HPDE6-E6E7 (cell line): Measurements from ENCODE around the gene FHL5.
A peak's percentile ranks its signal among the peaks of the same experiment; 100 is the strongest.
"Not testable (repeated sequence)": the region's sequence is repeated elsewhere in the genome, so short reads cannot be mapped to it uniquely, and the experiment has no call there.

Source experiments
- DNase-seq: peaks from one replicate; pipeline ENCODE4 v3.0.0; 2011; ENCODE audit warnings: missing footprints; ENCODE audit errors: extremely low spot score

Gene FHL5

DNA sequence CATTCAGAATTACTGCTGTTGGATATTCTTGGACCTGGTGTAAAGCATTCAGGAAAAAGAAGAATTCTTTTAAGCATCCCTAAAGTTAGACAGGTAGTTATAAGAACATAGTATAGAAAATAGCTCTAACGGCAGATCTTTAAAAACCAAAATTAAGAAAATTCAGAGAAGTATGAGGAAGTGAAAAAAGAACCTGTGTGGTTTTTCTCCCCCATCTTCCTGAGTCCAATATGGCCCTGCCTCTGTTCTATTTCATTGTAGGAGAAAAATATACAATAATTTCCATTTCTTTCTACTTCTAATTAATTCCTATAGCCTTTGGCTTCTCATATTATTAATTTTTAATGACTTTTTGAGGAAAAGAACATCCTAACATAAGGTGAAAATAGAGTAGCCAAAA is 47.1 kb downstream of the FHL5 start:
- no peak for DNase-seq

DNA sequence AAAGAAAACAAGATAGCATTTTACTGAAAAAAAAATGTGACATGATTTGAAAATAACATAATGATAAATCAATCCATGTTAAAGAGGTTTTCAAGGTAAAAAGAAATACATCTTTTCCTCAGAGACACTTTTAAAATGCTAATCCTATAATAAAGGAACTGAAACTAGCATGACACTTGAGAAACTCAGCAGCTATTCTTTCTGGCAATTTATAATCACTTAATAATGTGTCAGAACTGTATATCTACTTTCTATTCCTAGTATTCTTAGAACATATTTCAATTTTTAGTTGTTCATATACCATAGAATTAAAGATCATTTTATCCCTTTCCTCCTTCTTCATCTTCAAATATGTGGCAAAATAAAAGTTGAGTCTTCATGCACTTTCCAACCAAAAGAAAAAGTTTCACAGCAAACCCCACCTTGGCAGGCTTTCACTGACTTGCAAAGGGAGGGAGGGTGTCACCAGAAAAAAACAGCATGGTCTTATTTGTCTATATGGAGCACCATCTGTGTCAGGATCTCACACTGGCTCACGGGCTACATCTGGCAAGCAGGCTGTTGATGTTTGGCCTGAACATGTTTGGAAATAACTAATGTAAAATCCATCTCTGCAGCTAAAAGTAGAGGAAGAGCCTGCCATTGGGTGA is 48.5 kb downstream of the FHL5 start:
- DNase-seq = no peak

DNA sequence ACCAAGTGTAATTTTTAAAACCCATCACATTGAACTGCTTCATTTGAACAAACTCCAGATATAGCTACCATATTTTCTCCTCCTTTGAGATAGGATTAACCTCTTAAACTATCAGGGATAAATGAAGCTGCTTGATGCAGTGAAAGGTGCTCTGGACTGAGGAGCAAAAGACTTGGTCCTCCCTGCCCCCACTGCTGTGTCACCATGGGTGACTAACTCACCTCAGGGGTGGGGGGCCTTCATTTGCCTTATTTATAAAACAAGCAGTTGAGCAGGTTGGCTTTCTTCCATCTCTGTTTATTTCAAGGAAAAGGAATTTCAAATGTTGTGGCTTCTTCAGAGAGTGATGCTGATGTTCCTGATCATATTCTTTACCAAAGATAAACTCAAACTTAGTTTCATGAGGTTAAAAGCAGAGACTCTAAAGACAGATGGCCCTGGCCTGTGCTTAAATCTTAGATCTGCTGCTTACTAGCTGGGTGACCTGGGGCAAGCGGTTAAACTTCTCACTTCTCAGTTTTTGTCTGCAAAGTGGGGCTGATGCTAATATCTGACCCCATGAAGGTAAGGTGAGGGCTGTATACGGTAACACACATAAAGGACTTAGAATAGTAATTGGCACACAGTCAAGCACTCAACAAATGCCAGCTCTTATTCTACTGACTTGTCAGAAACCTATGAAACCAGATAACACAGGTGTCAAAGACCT is 50.5 kb downstream of the FHL5 start:
- no peak for DNase-seq

DNA sequence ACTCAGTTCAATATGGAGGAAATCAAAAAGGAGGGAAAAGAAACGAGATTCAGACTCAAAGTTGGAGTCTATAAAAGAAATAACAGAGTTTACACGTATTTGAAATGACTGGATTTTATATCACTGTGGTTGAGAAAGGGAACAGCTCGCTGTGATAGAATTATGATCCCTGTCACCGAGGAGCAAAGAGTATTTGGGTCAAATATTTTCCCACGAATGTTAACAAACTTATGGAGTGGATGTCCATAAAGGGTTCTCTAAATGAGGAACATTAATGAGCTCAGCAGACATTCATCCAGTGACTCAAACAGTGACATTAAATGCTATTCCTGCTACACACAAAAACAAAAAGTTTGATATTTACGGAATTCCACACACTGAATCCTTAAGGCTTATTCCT is 57.9 kb downstream of the FHL5 start:
- no peak for DNase-seq

DNA sequence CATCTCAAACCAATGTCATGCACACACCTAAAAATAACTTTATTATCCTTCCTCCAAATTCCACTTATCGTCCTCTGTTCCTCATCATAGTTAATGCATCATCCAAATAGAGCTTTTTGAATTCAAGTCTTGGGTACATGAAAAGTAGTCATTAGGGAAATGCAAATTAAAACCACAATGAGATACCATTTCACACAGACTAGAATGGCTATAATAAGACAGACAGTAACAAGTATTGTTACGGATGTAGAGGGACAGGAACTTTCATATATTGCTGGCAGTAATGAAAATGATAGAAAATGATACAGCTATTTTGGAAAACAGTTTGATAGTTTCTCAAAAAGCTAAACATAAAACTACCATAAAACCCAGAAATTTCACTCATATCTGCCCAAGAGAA is 59.1 kb downstream of the FHL5 start:
- no peak for DNase-seq

DNA sequence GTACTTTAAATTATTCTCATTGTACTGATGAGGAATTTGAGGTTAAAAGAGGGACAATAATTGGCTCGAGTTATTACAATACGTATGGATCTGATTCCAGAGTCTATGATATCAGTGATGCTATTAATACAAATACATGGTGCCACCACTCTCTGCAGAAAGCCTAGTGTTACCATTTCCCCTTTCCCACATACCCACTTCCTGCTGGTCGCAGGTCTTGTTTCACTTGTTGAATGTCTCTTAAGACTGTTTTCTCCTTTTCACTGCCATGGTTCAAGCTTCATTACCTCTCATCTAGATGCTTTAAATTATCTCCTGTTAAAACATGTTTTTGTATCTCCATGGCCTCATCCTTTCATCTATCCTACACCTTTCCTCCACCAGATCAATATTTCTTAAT is 62.0 kb downstream of the FHL5 start:
- no peak for DNase-seq

DNA sequence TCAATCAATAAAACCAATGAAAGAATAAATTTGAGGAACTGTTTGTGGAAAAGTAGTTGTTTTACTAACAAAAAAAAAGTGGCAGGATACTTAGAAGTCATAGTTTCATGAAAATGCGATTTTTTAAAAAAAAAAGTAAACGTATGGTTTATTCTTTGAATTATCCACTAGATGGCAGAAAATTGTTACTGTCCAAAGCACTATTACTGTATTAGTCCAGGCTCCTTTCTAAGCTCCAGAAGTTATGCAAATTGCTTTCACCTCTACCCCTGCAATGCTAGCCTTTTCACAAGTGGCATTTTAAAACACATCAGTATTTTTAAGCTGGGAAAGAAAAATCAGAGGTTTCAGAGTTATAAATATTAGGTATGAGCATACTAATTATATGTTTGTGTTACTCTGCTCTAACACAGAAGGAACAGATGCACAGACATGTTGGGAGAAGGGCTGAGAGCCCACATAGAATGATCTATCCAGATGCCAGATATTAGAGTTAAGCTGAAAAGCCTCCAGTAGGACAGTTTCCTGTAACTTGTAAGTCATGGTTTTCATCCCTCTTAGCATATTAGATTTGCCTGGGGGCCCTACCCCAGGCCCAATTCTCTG is 63.9 kb downstream of the FHL5 start:
- peak; percentile 4 for DNase-seq

DNA sequence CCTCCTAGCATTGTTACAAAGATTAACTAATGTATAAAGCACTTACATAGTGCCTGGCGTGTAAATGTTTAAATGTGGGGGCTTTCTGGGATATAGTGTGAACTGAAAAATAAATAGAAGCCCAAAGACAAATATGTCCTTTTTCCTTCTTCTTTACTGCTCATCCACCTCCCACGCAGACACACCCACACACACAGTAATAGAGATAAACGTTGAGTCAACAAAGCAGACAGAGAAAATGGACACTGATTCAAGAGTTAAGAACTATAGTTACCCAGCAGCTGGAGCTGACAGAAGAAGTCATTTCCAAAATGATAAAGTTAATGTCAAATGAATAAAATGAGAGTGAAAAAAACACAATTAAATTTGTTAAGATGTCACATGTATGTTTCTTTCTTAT is 68.3 kb downstream of the FHL5 start:
- no peak for DNase-seq

DNA sequence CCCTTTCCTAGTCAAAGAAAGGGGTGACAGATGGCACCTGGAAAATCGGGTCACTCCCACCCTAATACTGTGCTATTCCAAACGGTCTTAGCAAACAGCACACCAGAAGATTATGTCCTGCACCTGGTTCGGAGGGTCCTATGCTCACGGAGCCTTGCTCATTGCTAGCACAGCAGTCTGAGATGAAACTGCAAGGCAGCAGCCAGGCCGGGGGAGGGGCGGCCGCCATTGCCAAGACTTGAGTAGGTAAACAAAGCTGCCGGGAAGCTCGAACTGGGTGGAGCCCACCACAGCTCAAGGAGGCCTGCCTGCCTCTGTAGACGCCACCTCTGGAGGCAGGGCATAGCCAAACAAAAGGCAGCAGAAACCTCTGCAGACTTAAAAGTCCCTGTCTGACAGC is 75.1 kb downstream of the FHL5 start:
- not testable (repeated sequence) for DNase-seq

DNA sequence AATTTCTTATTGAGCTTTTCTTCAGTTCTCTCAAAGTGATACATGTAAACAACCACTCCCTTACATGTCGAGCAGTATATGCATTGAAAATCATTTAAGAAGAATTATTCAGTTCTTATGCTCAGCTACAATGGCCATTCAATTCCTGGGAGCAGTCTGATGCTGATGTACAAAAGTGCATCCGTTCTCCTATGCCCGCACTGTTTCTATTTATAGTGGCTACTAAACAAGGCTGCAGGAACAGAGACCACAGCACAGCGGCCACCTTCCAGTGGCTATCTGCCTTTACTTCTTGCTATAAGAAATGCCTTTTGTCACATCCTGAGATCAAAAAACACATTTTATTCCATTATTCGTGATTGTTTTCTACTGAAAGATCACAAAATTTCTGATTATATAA is 82.2 kb downstream of the FHL5 start:
- no peak for DNase-seq

DNA sequence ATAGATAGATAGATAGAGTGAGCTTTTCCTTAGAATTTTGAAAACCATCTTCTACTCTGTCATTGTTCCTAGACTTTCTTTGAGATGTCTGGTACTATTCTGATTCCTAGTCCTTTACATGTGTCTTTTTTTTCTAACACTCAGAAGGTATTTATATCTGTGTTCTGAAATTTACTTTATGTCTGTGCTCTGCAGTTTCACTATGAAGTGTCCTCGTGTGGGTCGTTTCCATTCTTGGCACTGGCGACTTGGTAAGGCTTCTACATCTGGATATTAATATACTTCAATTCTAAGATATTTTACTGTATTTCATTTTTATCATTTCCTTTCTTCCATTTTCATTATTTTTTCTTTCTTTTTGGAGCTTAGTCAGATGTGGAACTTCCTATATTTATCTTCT is 87.0 kb downstream of the FHL5 start:
- DNase-seq = no peak

DNA sequence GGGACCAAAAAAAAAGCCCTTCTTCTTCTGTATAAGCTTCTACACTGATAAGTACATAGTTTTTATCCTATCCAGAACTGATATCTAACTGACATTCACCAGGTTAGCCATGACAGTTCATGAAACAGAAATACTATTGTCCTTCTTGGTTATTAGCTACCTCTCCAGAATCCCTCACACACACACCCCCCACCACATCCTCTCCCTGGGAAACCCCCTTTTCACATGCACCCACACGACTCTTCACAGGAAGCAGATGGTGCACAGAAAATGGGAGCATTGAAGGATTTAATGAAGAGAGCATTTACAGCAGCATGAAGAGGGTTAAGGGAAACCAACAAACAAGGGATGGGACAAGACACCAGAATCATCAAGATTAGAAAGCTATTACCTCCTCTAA is 88.9 kb downstream of the FHL5 start:
- DNase-seq = no peak

DNA sequence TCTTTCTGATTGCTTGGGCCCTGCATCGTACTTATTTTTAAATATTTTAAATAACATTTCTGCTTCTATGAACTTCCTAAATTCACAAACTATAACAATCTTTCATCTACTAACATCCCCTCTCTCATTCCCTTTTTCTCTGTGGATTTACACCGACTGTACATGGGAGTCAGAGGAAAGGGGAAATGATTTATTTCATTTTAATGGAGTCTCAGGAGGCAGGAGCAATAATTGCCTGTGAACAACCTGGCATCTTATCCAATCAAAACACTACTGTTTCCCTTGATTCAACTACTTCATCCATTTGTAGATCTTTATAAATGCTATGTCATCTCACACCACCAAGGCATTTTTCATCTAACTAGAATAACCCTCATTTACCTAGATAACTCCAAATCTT is 89.6 kb downstream of the FHL5 start:
- no peak for DNase-seq

DNA sequence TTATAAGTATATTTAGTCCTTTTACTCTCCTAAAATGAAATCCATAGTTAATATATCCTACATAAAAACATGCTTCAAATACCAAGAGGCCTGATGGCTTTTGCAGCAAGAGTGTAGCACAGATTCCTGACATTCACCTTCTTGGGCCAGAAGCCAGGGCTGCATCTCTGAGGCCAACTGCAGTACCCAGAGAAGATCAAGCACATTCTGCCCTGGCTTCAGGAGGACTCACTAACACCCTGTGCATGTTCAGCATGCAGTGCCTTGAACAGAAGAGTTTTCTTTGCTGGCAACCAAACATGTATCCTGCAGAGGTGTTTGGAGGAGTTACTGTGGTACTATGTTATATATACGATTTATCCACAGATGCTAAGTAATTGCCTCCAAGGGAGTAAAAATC is 90.3 kb downstream of the FHL5 start:
- DNase-seq = no peak

DNA sequence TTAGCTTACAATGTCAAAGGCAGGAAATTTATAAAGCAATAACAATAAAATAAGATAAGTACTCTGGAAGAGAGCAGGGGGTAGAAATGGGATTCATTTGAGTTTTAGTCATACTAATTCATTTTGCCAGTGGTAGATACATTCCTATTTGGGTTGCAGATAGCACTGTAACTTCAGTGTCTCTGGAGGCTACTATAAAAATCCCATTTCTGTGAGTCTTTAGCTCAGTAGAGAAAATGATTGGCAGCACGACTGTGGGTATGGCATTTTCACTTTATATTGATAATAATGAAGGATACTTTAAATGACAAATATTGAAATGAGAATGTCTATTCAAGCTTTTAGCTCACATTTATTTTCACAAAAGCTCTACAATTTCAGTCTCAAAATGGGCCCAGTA is 93.6 kb downstream of the FHL5 start:
- no peak for DNase-seq

DNA sequence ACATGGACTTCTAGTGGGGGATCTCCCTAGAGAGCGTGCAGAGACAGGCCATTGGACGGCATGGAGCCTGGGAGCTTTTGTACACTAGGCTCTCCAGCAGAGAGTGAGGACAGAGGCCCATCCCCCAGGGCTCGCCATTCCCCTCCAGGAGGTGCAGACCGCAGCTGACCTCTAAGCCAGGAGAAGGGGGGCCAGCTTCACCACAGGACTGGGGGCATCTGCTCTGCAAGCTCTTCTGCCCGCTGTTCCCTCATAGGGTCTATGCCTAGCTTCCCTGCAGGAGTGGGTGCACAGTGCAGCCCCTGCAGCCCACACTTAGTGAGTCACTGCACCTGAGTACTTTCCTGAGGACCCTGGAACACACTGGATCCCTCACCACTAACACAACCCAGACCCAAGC is 94.4 kb downstream of the FHL5 start:
- DNase-seq = no peak

DNA sequence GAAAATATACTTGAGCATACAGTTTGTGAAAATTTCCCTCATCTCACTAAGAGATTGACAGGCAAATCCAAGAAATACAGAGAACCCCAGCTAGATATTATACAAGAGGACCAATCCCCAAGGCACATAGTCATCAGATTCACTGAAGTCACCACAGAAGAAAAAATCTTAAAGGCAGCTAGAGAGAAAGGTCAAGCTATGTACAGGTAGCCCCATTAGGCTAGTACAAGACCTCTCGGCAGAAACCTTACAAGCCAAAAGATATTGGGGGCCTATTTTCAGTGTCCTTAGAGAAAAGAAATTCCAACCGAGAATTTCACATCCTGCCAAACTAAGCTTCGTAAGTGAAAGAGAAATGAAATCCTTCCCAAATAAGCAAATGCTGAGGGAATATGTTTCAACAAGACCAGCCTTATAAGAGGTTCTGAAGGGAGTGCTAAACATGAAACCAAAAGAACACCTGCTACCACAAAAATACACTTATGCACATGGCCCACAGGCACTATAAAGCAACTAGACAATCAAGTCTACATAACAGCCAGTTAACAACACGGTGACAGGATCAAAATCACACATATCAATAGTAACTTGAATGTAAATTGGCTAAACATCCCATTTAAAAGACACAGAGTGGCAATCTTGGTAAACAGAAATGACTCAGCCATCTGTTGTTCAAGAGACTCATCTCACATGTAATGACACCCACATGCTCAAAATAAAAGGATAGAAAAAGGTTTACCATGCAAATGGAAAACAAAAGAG is 96.3 kb downstream of the FHL5 start:
- DNase-seq = no peak
